Measurements from ENCODE around the gene C9orf50. TPM values are rescaled to one million over a fixed set of nuclear protein-coding genes. Genes with fewer than 3 reads are reported as not detected.
A peak's percentile ranks its signal among the peaks of the same experiment; 100 is the strongest.

Gene C9orf50
- total and polyA plus RNA-seq, 4 experiments from 2014 or later, result not detected

GRCh38 chr9:129655154-129655553 is 34.3 kb upstream of the C9orf50 start:
- no peaks in the 10 kb centered on the region for H3K27me3 ChIP-seq (ENCODE audit: insufficient read depth, low read length)
- Mint-ChIP-seq H3K4me1 (no peaks in the 10 kb centered on the region), H3K36me3 (no peaks in the 10 kb centered on the region), H3K4me3 (no peak overlapping the region), H3K27ac (no peak overlapping the region), H3K9me3 (peaks cover 0 to 1% (median 0%) of the 10 kb centered on the region in 8 donors), H3K27me3 (peaks cover 0 to 3% of the 10 kb centered on the region in 2 donors)
- ChIA-PET POLR2A (ENCODE audit: partially characterized antibody) (no interaction called here), CTCF (ENCODE audit: partially characterized antibody) (no interaction called here)
- no peak overlapping the region for H3K27ac ChIP-seq (ENCODE audit: low read depth, low read length)
- H3K4me1 ChIP-seq (ENCODE audit: insufficient read depth, low read length), result no peaks in the 10 kb centered on the region
- H3K36me3 ChIP-seq (ENCODE audit: insufficient read depth, low read length), result no peaks in the 10 kb centered on the region
- no peaks in the 10 kb centered on the region for H3K9me3 ChIP-seq (ENCODE audit: control insufficient read depth in 1 of 2, low read length in 2 of 2)
- intact Hi-C loops (cut with micrococcal nuclease), result no loop called here
- DNase-seq, result no peak
- H3K4me3 ChIP-seq (ENCODE audit: low read length in 2 of 2), result no peak overlapping the region

GRCh38 chr9:129654554-129655040 is 33.7 kb upstream of the C9orf50 start:
- Mint-ChIP-seq H3K4me1 (no peaks in the 10 kb centered on the region), H3K36me3 (no peaks in the 10 kb centered on the region), H3K27ac (no peak overlapping the region), H3K27me3 (peaks cover 0 to 5% of the 10 kb centered on the region in 2 donors), H3K9me3 (no peaks in the 10 kb centered on the region), H3K4me3 (no peak overlapping the region)
- CTCF ChIA-PET (ENCODE audit: partially characterized antibody), result no interaction called here
- no peaks in the 10 kb centered on the region for H3K9me3 ChIP-seq (ENCODE audit: control insufficient read depth in 1 of 2, low read length in 2 of 2)
- no peaks in the 10 kb centered on the region for H3K4me1 ChIP-seq (ENCODE audit: insufficient read depth, low read length)
- no peak overlapping the region for H3K4me3 ChIP-seq (ENCODE audit: low read length in 2 of 2)
- H3K27ac ChIP-seq (ENCODE audit: low read depth, low read length), result no peak overlapping the region
- no peaks in the 10 kb centered on the region for H3K27me3 ChIP-seq (ENCODE audit: insufficient read depth, low read length)
- DNase-seq, result no peak
- intact Hi-C loops (cut with micrococcal nuclease), result no loop called here
- no peaks in the 10 kb centered on the region for H3K36me3 ChIP-seq (ENCODE audit: insufficient read depth, low read length)
- POLR2A ChIA-PET (ENCODE audit: partially characterized antibody), result no interaction called here

- Mint-ChIP-seq H3K4me1 (no peaks in the 10 kb centered on the region), H3K4me3 (no peak overlapping the region), H3K27ac (no peak overlapping the region), H3K9me3 (no peaks in the 10 kb centered on the region), H3K36me3 (no peaks in the 10 kb centered on the region), H3K27me3 (peaks cover 0 to 5% of the 10 kb centered on the region in 2 donors)
- no peak overlapping the region for H3K4me3 ChIP-seq (ENCODE audit: low read length in 2 of 2)
- intact Hi-C loops (cut with micrococcal nuclease), result no loop called here
- ChIA-PET CTCF (ENCODE audit: partially characterized antibody) (no interaction called here), POLR2A (ENCODE audit: partially characterized antibody) (no interaction called here)
- no peak for DNase-seq
- no peaks in the 10 kb centered on the region for H3K36me3 ChIP-seq (ENCODE audit: insufficient read depth, low read length)
- H3K9me3 ChIP-seq (ENCODE audit: control insufficient read depth in 1 of 2, low read length in 2 of 2), result no peaks in the 10 kb centered on the region
- H3K27ac ChIP-seq (ENCODE audit: low read depth, low read length), result no peak overlapping the region
- H3K4me1 ChIP-seq (ENCODE audit: insufficient read depth, low read length), result no peaks in the 10 kb centered on the region
- H3K27me3 ChIP-seq (ENCODE audit: insufficient read depth, low read length), result no peaks in the 10 kb centered on the region
Measured at GRCh38 chr9:129653823-129654553, 33.1 kb upstream of the C9orf50 start.

DNA sequence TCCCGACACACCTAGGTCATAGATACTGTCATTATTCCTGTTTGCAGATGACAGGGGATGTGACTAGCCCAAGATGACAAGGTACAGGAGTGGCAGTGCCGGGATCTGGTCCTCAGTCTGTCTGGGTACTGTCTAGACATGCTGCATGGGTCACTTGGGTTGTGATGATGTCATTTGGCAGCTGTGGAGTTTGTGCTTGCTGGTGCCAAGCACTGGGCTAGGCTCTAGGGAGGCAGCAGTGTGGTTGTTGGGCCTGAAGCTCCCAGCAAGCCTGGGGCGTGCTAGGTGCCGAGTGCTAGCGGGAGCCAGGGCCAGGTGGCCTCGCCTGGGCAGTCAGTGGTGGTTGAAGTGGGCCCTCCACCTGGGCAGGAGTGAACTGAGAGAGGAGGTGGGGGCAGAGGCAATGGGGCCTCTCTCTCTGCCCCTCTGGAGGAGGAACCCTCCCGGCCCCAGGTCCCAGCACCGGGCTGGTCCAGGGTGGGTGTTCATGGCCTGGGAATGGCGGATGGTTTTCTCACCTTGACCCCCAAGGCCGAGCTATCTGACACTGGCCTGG is 29.9 kb upstream of the C9orf50 start:
- no peak for DNase-seq
- H3K27me3 ChIP-seq (ENCODE audit: insufficient read depth, low read length), result no peaks in the 10 kb centered on the region
- Mint-ChIP-seq H3K9me3 (no peaks in the 10 kb centered on the region), H3K27ac (peak overlapping the region in 1 of 7 donors; percentile 27), H3K27me3 (peaks cover 0 to 5% of the 10 kb centered on the region in 2 donors), H3K36me3 (no peaks in the 10 kb centered on the region), H3K4me3 (no peak overlapping the region), H3K4me1 (no peaks in the 10 kb centered on the region)
- CTCF ChIA-PET (ENCODE audit: partially characterized antibody), result no interaction called here
- H3K36me3 ChIP-seq (ENCODE audit: insufficient read depth, low read length), result no peaks in the 10 kb centered on the region
- H3K9me3 ChIP-seq (ENCODE audit: control insufficient read depth in 1 of 2, low read length in 2 of 2), result no peaks in the 10 kb centered on the region
- no peaks in the 10 kb centered on the region for H3K4me1 ChIP-seq (ENCODE audit: insufficient read depth, low read length)
- no peak overlapping the region for H3K27ac ChIP-seq (ENCODE audit: low read depth, low read length)
- POLR2A ChIA-PET (ENCODE audit: partially characterized antibody), result no interaction called here
- intact Hi-C loops (cut with micrococcal nuclease), result no loop called here
- no peak overlapping the region for H3K4me3 ChIP-seq (ENCODE audit: low read length in 2 of 2)

DNA sequence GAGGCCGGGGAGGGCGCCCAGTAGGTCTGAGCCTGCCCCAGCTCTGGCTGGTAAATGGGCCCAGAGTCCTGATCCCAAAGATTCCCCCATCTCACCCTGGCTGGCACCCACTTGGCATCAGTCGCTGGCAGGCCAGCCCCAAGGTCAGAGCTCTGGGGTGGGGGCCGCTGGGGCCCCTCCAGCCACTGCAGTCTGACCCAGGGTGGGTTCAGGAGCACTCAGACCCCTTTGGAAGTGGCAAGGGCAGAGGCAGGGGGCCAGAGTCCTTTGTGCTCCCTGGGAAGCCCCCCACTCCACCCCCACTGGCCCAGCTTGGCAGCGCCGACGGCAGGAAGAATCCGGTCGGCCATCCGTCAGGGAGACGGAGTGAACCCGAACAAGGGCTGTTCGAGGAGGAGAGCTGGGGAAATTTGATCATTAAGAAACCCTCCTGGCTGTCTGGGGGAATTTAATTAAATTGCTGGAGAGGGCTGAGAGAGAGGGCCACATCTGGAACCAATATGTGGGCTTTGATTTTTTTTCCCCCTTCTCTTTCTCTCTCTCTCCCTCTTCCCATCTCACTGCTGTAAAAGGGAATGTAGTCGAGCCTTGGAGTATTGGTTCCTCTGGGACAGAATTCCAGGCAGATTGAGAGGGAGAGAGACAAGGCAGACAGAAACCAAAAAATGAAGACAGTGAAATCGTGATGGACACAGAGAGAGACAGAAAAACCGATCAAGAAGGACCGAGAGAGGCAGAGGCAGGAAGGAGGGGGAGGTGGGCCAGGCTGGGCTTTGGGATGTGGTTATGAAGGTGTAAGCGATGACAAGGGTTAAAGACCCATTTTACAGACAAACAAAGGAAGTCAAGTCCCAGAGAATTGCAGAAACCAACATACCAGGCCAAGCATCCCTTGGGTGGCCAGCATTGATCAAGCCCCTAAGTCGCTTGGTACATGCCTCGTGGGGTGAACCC is 29.1 kb upstream of the C9orf50 start:
- H3K4me1 Mint-ChIP-seq, result no peaks in the 10 kb centered on the region
- H3K27me3 Mint-ChIP-seq, result peaks cover 0 to 5% of the 10 kb centered on the region in 2 donors
- no peaks in the 10 kb centered on the region for H3K4me1 ChIP-seq (ENCODE audit: insufficient read depth, low read length)
- no peak overlapping the region for H3K4me3 ChIP-seq (ENCODE audit: low read length in 2 of 2)
- no peaks in the 10 kb centered on the region for H3K27me3 ChIP-seq (ENCODE audit: insufficient read depth, low read length)
- no peaks in the 10 kb centered on the region for H3K9me3 ChIP-seq (ENCODE audit: control insufficient read depth in 1 of 2, low read length in 2 of 2)
- intact Hi-C loops (cut with micrococcal nuclease), result no loop called here
- DNase-seq, result no peak
- CTCF ChIA-PET (ENCODE audit: partially characterized antibody), result no interaction called here
- no peak overlapping the region for H3K4me3 Mint-ChIP-seq
- POLR2A ChIA-PET (ENCODE audit: partially characterized antibody), result no interaction called here
- H3K36me3 Mint-ChIP-seq, result no peaks in the 10 kb centered on the region
- no peak overlapping the region for H3K27ac ChIP-seq (ENCODE audit: low read depth, low read length)
- no peaks in the 10 kb centered on the region for H3K9me3 Mint-ChIP-seq
- H3K27ac Mint-ChIP-seq, result no peak overlapping the region
- no peaks in the 10 kb centered on the region for H3K36me3 ChIP-seq (ENCODE audit: insufficient read depth, low read length)

- no peak overlapping the region for H3K4me3 ChIP-seq (ENCODE audit: low read length in 2 of 2)
- no peak for DNase-seq
- ChIA-PET CTCF (ENCODE audit: partially characterized antibody) (no interaction called here), POLR2A (ENCODE audit: partially characterized antibody) (no interaction called here)
- H3K27ac ChIP-seq (ENCODE audit: low read depth, low read length), result no peak overlapping the region
- no peaks in the 10 kb centered on the region for H3K4me1 Mint-ChIP-seq
- H3K9me3 ChIP-seq (ENCODE audit: control insufficient read depth in 1 of 2, low read length in 2 of 2), result no peaks in the 10 kb centered on the region
- no peaks in the 10 kb centered on the region for H3K36me3 Mint-ChIP-seq
- H3K9me3 Mint-ChIP-seq, result no peaks in the 10 kb centered on the region
- intact Hi-C loops (cut with micrococcal nuclease), result no loop called here
- no peaks in the 10 kb centered on the region for H3K27me3 ChIP-seq (ENCODE audit: insufficient read depth, low read length)
- H3K27me3 Mint-ChIP-seq, result peaks cover 0 to 5% of the 10 kb centered on the region in 2 donors
- H3K4me1 ChIP-seq (ENCODE audit: insufficient read depth, low read length), result no peaks in the 10 kb centered on the region
- H3K27ac Mint-ChIP-seq, result no peak overlapping the region
- no peak overlapping the region for H3K4me3 Mint-ChIP-seq
- no peaks in the 10 kb centered on the region for H3K36me3 ChIP-seq (ENCODE audit: insufficient read depth, low read length)
Measured at GRCh38 chr9:129648764-129649115, 27.8 kb upstream of the C9orf50 start.

DNA sequence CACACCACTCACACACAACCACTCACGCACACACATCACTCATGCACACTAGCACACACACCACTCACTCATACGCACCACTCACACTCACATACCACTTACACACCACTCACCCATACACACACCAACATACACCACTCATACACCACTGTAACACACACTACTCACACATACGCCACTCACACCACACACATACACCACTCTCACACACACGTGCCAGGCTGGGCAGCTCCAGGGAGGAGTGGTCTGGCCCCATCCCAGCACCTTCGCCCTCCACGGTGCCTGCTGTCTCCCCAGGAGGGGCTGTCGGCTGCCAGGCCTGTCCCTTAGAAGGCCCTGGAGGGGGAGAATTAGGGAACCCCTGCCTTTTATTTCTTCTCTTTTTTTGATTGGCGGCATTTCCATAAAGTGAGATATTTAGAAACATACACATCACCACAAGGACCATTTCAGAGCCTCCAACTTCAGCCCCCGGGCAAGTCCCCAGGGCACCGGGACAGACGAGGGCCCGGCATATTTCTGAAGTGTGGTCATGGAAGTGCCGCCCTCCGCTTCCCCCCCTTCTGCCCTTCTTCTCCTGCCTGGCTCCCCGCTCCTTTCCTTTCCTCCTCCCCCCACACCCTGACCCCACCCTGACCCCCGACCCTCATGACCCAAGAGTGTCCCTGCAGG is 27.3 kb upstream of the C9orf50 start:
- Mint-ChIP-seq H3K4me3 (no peak overlapping the region), H3K36me3 (no peaks in the 10 kb centered on the region), H3K27ac (peak overlapping the region in 1 of 7 donors; percentile 84), H3K27me3 (peaks cover 0 to 3% of the 10 kb centered on the region in 2 donors), H3K9me3 (no peaks in the 10 kb centered on the region), H3K4me1 (no peaks in the 10 kb centered on the region)
- Histone ChIP-seq H3K27ac (ENCODE audit: low read depth, low read length) (no peak overlapping the region), H3K9me3 (ENCODE audit: control insufficient read depth in 1 of 2, low read length in 2 of 2) (no peaks in the 10 kb centered on the region), H3K27me3 (ENCODE audit: insufficient read depth, low read length) (no peaks in the 10 kb centered on the region), H3K4me1 (ENCODE audit: insufficient read depth, low read length) (no peaks in the 10 kb centered on the region), H3K4me3 (ENCODE audit: low read length in 2 of 2) (no peak overlapping the region), H3K36me3 (ENCODE audit: insufficient read depth, low read length) (no peaks in the 10 kb centered on the region)
- ChIA-PET POLR2A (ENCODE audit: partially characterized antibody) (no interaction called here), CTCF (ENCODE audit: partially characterized antibody) (no interaction called here)
- DNase-seq, result no peak
- intact Hi-C loops (cut with micrococcal nuclease), result no loop called here
